ENCODE data around the gene PXDC1.
"Not testable (repeated sequence)": the region's sequence is repeated elsewhere in the genome, so short reads cannot be mapped to it uniquely, and the experiment has no call there.

PXDC1 gene

DNA sequence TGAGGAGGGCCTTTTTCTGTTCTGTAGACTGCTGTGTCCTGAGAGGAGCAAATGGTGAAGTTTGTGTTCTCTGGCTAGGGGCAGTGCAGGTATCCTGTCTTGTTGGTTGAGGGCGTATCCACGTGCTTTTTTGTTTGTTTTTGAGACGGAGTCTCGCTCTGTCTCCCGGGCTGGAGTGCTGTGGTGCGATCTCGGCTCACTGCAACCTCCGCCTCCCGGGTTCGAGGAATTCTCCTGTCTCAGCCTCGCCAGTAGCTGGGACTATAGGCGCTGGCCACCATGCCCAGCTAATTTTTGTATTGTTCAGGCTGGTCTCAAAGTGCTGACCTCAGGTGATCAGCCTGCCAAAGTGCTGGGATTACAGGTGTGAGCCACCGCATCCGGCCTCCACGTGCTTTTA, 10.8 kb upstream of the PXDC1 start:
- ATAC-seq, result no peak

- ATAC-seq, result no peak
Measured at GRCh38 chr6:3761989-3762270, 10.4 kb upstream of the PXDC1 start.

DNA sequence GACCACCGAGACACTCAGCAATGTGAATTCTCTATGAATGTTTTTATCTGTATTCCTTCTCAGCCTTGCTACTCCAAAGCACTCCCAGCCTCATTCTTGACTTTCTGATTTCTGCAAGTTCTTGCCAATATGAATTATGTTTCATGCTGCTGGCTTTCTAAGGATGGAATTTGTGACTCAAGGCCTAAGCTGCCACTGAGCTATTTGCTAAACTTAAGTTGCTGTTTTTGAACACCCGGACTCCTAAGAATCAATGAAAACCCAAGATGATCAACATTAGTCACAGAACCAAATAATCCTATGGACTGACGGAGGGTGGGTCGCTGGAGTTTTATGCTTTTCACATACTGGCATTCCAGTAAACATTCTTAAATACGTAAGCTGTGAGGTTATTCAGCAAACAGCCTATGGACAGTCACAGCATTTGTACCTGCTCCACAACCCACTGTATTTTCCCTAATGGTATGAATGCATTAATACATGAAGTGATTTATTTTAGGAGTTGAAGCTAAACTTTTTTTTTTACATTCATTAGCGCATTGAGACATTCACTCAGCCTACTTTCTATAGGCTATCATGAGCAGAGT, 8.2 kb upstream of the PXDC1 start:
- ATAC-seq, result no peak

DNA sequence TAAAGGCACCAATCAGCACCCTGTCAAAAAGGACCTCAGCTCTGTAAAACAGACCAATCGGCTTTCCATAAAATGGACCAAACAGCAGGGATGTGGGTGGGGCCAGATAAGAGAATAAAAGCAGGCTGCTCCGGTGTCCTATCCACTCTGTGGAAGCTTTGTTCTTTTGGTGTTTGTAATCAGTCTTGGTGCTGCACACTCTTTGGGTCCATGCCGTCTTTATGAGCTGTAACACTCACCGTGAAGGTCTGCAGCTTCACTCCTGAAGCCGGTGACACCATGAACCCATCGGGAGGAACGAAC, 7.3 kb upstream of the PXDC1 start:
- no peak for ATAC-seq

DNA sequence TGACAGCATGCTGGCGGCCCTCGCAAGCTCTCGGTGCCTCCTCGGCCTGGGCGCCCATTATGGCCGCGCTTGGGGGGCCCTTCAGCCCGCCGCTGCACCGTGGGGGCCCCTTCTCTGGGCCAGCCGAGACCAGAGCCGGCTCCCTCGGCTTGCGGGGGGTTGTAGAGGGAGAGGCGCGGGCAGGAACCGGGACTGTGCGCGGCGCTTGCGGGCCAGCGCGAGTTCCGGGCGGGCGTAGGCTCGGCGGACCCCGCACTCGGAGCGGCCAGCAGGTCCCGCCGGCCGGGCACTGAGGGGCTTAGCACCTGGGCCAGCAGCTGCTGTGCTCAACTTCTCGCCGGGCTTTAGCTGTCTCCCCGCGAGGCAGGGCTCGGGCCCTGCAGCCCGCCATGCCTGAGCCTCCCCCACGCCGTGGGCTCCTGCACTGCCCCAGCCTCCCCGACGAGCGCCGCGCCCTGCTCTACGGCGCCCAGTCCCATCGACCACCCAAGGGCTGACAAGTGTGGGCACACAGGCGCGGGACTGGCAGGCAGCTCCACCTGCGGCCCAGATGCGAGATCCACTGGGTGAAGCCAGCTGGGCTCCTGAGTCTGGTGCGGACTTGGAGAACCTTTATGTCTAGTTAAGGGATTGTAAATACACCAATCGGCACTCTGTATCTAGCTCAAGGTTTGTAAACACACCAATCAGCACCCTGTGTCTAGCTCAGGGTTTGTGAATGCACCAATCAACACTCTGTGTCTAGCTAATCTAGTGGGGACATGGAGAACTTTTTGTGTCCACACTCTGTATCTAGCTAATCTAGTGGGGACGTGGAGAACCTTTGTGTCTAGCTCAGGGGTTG, 6.7 kb upstream of the PXDC1 start:
- ATAC-seq, result not testable (repeated sequence)

DNA sequence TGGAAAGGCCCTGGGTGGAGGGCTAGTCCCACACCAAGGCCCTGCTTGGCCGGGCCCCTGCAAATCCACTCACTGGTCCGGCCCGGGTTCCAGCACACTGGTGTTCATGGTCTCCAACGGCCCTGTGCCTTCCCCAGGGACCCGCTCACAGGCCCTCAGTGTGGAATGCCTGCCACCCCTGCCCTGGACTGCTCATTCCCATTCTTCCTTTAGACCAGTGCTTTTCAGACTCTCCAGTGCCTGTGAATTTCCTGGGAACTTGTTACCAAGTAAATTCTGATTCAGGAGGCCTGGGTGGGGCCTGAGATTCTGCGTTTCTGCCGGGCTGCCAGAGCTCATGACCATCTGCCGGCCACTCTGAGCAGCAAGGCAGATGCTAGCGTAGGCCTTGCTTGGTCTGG, 5.7 kb upstream of the PXDC1 start:
- no peak for ATAC-seq

DNA sequence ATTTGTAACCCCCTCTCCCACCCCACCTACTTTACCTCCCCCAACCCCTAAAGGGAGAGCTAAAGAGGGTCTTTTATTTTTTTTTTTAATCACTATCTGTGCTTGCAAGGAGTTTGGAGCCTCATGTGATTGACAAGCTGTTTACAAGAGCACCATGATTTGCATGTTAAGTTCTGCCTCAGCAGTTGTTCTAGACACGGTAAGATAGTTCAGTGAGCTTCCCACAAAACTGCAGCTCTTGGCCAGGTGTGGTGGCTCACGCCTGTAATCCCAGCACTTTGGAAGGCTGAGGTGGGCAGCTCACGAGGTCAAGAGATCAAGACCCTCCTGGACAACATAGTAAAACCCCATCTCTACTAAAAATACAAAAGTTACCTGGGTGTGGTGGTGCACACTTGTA, 5.0 kb upstream of the PXDC1 start:
- no peak for ATAC-seq

DNA sequence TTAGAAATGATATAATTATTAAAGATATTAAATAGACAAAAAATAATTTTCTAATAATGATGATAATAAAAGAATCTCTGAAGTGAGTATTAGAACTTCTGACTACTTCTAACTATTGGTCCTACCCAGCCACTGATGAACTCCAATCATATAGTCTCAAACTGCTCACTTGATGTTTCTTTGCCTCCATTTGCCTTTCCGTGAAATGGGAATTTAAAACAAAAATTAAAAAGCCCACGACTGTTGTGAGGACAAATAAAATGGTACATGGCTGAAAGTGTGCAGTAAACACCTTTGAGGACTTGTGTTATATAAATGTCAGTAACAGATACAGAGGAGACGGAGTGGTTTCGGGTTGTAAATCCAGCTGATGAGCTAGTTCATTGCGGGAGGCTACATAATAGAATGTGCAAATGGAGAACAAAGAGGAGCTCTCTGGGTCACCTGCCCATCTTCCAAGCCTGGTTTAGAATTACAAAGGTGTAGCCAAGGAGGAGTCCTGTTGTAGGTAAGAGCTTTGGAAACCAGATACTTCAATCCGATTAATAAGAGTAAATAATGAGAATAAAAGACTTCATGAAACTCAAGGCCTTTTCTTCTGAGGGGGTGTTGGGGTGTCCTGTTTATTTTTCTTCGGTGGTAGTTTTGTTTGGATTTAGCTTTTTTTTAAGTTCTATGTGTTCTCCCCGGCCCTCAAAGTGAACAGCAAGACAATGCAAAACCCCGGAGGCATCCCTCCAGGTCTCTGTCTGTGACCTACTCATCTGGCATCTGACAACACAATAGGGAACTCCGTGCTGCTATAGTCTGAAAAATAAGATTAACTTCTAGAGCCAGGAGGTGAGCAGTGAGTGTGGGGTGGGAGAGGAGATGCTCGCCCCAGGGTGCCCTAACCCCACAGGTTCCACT, 4.4 kb upstream of the PXDC1 start:
- ATAC-seq, result no peak

DNA sequence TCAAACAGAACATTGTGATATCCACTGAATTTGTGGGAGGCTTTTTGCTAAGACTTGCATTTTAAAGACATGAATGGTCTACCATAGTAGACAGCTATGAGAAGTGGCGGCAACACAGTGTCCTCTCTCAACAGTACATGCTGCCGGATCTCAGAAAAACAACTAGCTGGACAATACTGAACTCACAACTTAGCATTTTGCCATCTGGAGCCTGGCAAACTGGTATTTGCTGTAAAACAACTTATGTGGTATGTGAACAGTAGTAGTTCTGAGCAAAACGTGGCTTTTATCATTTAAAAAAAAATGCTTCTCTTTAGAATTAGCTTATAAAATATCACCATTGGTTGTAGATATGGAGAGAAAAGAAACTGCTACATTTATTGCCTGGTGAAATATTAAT, 3.3 kb upstream of the PXDC1 start:
- no peak for ATAC-seq

- ATAC-seq, result not testable (repeated sequence)
Measured at GRCh38 chr6:3754032-3754725, 2.7 kb upstream of the PXDC1 start.

- ATAC-seq, result no peak
Measured at GRCh38 chr6:3753228-3753835, 1.8 kb upstream of the PXDC1 start.

- no peak for ATAC-seq
Measured at GRCh38 chr6:3752531-3753227, 1.2 kb upstream of the PXDC1 start.

- peak; percentile 82 to 84 for ATAC-seq
Measured at GRCh38 chr6:3751730-3752530, 417 bp upstream of the PXDC1 start.

DNA sequence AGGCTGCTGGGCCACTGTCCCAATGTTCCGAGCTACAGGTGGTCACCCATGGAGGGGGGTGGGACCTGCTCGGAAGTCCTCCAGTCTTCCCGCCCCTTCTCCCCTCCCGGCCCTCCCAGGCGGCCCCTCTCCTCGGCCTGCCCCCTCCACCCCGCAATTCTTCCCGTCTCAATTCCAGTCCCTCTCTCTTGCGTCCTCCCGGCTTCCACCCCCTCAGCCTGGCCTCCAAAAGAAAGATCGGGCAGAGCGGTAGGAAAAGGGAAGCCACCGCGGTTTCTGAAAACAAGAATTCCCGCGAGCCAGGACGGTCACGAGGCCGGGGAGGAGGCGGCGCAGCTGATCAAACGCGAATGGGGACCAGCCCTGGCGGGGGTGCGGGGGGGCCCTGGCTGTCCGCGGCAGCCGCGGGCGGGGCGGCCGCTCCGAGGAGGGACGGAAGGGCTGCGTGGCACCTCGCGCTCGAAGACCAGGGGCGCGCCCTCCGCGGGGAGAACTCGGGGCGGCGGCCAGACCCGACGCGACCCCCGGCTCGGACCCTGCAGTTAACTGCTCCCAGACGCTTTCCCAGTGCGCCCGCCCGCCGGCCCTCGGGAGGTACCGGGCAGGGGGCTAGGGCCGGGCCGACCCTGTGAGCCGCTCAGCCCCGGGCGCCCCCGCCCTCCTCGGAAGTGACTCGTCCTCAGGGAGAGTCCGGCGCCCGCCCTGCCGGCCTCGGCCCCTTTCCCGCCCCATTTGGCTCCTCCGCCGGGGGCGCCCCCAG, 1.0 kb downstream of the PXDC1 start:
- no peak for ATAC-seq

- ATAC-seq, result no peak
Measured at GRCh38 chr6:3749977-3750316, 1.6 kb downstream of the PXDC1 start.

GRCh38 chr6:3749067-3749841, 2.3 kb downstream of the PXDC1 start:
- no peak for ATAC-seq

DNA sequence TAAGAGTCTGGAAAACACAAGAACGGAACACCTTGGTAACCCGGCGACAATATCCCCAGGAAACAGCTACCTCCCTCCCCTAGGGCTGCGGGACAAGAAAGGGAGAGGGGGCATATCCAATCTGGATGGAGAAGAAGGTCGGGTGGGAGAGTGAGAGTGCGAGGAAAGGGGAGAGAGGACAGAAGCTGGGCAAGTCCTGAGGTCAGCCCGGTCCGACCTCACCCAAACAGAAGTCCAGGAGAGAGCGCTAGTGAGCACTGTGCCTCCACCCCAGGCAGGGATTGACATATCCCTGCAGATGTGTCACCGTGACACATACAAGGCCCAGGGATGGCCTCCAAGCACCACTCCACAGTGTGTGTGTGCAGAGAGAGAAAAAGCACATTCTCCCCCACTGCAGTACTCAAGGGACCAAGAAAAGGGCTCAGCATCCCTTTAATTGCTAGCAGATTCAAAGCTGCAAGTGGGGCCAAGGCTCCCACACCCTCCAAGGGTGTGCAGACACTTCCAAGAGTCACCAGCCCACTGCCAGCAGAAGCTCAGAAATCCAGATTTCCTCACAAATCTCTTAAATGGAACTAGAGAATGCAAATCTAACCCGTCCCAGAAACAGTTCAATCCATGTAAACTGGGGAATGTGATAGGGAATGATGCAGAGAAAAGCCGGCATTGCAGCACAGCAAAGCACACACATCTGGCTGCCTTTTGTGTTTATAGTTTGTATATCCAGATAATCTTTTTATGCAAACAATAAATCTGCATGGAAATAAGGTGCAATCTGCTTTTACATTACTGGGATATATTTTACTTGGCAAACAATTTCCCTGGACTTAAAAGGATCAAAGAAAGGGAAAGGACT, 3.1 kb downstream of the PXDC1 start:
- peak; percentile 34 to 39 for ATAC-seq

DNA sequence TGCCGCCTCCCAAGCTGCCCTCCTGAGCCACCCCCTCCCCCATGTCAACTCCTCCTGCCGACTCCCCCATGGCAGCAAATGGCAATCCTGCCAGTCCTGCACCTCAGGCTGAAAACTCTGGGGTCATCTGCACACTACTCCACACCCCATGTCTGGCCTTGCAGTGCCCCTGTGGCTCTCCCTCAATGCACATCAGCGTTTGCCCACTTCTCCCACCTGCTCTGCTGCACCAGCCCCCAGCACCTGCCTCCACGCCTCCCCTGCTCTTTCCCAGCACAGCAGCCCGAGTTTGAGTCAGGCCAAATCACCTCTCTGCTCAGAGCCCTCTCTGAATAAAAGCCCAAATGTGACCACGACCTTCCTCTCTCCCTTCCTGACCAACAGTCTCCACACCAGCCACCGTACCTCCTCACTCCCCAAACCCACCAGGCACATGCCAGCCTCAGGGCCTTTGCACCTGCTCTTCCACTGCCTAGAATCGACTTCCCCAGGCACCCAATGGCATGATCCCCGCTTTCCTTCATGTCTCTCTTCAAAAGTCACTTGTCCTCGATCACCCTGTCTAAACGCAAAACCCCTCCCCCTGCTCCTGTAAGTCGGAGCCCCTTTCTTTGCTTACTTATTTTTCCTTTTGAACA, 4.3 kb downstream of the PXDC1 start:
- ATAC-seq, result no peak

Data from activated CD4-positive, CD25-positive, alpha-beta regulatory T cell treated with anti-CD3 and anti-CD28 coated beads, Interleukin-2, amount 50 U/mL, for 24 hours (primary cell).